ENCODE measurements around the gene CX3CR1.

DNA sequence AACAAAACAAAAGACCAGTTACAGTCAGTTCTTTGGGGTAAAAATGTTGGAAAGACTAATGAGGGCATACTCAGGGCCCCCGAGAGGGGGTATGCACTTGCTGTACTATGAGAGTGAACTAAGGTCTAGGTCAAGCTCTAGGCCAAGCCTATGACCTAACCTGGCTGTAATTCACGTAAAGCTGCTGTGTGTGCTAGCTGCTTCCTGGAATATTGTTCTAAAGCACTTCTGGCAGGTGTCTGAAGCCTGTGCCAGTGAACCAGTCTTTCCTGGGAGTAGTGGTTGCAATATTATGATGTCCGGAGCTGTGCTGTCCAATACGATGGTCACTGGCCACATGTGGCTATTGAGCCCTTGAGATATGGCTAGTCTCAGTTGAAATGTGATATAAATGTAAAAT lies 13.1 kb upstream of the CX3CR1 start:
- TF ChIP-seq, protein P1, sequence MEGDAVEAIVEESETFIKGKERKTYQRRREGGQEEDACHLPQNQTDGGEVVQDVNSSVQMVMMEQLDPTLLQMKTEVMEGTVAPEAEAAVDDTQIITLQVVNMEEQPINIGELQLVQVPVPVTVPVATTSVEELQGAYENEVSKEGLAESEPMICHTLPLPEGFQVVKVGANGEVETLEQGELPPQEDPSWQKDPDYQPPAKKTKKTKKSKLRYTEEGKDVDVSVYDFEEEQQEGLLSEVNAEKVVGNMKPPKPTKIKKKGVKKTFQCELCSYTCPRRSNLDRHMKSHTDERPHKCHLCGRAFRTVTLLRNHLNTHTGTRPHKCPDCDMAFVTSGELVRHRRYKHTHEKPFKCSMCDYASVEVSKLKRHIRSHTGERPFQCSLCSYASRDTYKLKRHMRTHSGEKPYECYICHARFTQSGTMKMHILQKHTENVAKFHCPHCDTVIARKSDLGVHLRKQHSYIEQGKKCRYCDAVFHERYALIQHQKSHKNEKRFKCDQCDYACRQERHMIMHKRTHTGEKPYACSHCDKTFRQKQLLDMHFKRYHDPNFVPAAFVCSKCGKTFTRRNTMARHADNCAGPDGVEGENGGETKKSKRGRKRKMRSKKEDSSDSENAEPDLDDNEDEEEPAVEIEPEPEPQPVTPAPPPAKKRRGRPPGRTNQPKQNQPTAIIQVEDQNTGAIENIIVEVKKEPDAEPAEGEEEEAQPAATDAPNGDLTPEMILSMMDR (IDR thresholded peaks at IDR 0.05 in 4 of 5, conservative IDR thresholded peaks at IDR 0.05 in 1 of 5), result no peak
- no peak for TF ChIP-seq POLR2A (IDR thresholded peaks at IDR 0.05)
